ENCODE data around the gene RASD2. TPM values are rescaled to one million over a fixed set of nuclear protein-coding genes. Genes with fewer than 3 reads are reported as not detected.

The RASD2 gene
- total RNA-seq, 4 donors from 2014 or later, result 0.13 to 1.6 (median 0.97) TPM

GRCh38 chr22:35593891-35594470 lies 53.4 kb downstream of the RASD2 start:
- Histone ChIP-seq H3K9me3 (no peaks in the 10 kb centered on the region), H3K27ac (no peak overlapping the region), H3K36me3 (no peaks in the 10 kb centered on the region), H3K4me3 (replicated peaks in 1 of 3) (no peak overlapping the region), H3K4me1 (peaks cover 3 to 8% of the 10 kb centered on the region in 2 donors), H3K27me3 (no peaks in the 10 kb centered on the region)
- 80 to 84% methylated on average over 12 to 14 of the region's 14 CpGs for WGBS, 2 donors
- intact Hi-C loops (cut with DNase I), result no loop called here
- no peak for DNase-seq
- TF ChIP-seq POLR2A (IDR thresholded peaks at IDR 0.05), result no peak
- TF ChIP-seq CTCF (IDR thresholded peaks at IDR 0.05), result no peak

DNA sequence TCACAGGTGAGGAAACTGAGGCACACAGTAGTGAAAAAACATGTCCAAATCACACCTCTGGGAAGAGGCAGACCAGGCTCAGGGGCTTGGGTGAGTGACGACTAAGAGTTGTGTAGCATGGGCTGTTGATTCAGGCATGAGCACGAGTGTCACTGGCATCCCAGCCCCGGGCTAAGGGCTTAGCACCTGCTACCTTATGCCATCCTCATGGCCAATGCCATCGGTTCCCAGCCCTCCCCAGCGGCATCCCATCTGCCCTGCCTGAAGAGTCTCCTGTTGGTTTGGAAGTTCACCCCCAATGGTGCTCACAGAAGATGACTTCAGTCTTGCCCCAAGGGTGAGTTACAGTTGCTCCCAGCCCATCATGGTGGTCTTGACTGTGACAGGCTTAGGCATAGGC lies 54.1 kb downstream of the RASD2 start:
- WGBS, 2 donors, result 89 to 91% methylated on average over 3 to 5 of the region's 5 CpGs
- Histone ChIP-seq H3K9me3 (no peaks in the 10 kb centered on the region), H3K36me3 (no peaks in the 10 kb centered on the region), H3K4me3 (replicated peaks in 1 of 3) (no peak overlapping the region), H3K4me1 (peaks cover 3 to 8% of the 10 kb centered on the region in 2 donors), H3K27me3 (no peaks in the 10 kb centered on the region), H3K27ac (no peak overlapping the region)
- no peak for DNase-seq
- intact Hi-C loops (cut with DNase I), result no loop called here
- TF ChIP-seq POLR2A (IDR thresholded peaks at IDR 0.05) (no peak), CTCF (IDR thresholded peaks at IDR 0.05) (no peak)

DNA sequence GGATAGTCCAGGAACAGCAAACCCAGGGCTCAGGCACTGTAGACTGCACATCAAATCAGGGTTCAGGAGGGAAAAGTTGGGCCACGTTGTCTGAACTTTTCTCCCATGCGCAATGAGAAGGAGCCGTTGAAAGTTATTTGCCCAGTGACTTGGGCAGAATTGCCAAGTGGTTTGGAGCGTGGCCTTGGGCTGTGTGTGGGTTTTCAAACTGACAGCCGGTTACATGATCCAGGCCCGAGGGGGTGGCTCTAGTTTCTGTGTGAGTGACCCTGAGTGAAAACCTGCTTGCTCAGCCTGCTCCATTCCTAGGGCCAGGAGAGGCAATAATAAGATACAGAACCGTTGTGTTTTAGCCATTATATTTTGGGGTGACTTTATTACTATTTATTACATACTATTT lies 56.2 kb downstream of the RASD2 start:
- H3K27ac ChIP-seq, result no peak overlapping the region
- WGBS, 2 donors, result 76 to 81% methylated on average over 7 of the region's 7 CpGs

DNA sequence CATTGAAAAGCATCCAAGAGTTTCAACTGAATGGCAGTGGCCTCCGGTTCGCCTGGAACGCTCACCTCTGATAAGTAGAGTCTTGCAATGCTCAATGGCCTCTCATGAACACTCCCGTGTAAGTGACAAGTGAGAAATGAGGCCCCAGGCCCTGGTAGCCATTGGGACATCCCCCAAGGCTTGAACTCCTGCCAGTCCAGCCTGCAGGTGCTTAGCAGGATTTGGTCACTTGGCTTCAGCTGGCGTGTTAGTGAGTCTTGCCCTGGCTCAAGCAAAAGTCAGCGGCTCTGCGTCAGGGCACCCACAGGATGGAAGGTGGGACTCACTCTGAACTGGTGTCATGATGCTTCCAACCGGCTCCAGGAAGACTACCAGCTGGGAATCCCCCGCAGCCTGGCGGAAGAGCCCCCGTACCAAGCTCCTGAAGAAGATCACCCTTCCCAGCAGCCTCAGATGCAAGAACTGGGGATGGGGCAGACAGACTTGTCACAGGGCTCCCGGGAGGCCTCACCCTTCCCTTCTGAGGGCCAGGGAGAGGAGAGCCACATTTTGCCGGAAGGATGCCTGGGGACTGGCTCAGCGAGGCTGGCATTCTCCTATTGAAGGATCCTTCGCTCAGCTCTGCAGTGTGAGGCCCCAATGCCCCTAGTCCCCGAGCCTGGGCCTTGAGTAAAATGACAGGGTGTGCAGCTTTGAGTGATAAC lies 57.2 kb downstream of the RASD2 start:
- WGBS, 2 donors, result 49 to 65% methylated on average over 9 to 13 of the region's 16 CpGs
- Histone ChIP-seq H3K27me3 (no peaks in the 10 kb centered on the region), H3K4me1 (peaks cover under 1 to 12% of the 10 kb centered on the region in 2 donors), H3K4me3 (replicated peaks in 1 of 3) (no peak overlapping the region), H3K9me3 (no peaks in the 10 kb centered on the region), H3K36me3 (no peaks in the 10 kb centered on the region), H3K27ac (no peak overlapping the region)
- intact Hi-C loops (cut with DNase I), result no loop called here
- no peak for TF ChIP-seq CTCF (IDR thresholded peaks at IDR 0.05)
- TF ChIP-seq POLR2A (IDR thresholded peaks at IDR 0.05), result no peak
- DNase-seq, result peak; percentile 91 to 93

More for the DNA sequence above, 56.2 kb downstream of the RASD2 start:
- no peak overlapping the region for H3K4me3 ChIP-seq (replicated peaks in 1 of 3)
- no peaks in the 10 kb centered on the region for H3K36me3 ChIP-seq
- no peaks in the 10 kb centered on the region for H3K9me3 ChIP-seq
- intact Hi-C loops (cut with DNase I), result no loop called here
- no peak for TF ChIP-seq POLR2A (IDR thresholded peaks at IDR 0.05)
- no peak for TF ChIP-seq CTCF (IDR thresholded peaks at IDR 0.05)
- no peak for DNase-seq
- H3K4me1 ChIP-seq, result peaks cover 3 to 8% of the 10 kb centered on the region in 2 donors
- H3K27me3 ChIP-seq, result no peaks in the 10 kb centered on the region

DNA sequence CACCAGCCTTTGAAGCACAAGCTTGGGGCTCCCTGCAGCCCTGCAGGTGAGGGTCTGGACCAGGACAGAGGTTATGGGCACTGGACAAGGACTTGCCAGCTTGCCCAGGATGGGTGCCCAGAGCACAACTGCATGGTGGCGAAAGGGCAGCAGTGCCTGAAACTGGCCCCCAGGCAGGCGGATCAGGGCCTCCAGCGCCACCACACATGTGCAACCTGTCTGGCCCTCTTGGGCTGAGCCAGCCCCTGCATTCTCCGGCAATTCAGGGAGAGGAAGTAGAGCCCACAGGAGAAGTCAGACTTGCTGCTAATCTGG lies 57.7 kb downstream of the RASD2 start:
- intact Hi-C loops (cut with DNase I), result no loop called here
- no peak for TF ChIP-seq POLR2A (IDR thresholded peaks at IDR 0.05)
- TF ChIP-seq CTCF (IDR thresholded peaks at IDR 0.05), result no peak
- WGBS, 2 donors, result 95 to 100% methylated on average over 1 to 4 of the region's 4 CpGs
- Histone ChIP-seq H3K27me3 (no peaks in the 10 kb centered on the region), H3K9me3 (no peaks in the 10 kb centered on the region), H3K27ac (no peak overlapping the region), H3K4me1 (peaks cover 0 to 7% of the 10 kb centered on the region in 2 donors), H3K4me3 (replicated peaks in 1 of 3) (no peak overlapping the region), H3K36me3 (no peaks in the 10 kb centered on the region)
- DNase-seq, result no peak
